ENCODE data around the gene NPIPA5.

DNA sequence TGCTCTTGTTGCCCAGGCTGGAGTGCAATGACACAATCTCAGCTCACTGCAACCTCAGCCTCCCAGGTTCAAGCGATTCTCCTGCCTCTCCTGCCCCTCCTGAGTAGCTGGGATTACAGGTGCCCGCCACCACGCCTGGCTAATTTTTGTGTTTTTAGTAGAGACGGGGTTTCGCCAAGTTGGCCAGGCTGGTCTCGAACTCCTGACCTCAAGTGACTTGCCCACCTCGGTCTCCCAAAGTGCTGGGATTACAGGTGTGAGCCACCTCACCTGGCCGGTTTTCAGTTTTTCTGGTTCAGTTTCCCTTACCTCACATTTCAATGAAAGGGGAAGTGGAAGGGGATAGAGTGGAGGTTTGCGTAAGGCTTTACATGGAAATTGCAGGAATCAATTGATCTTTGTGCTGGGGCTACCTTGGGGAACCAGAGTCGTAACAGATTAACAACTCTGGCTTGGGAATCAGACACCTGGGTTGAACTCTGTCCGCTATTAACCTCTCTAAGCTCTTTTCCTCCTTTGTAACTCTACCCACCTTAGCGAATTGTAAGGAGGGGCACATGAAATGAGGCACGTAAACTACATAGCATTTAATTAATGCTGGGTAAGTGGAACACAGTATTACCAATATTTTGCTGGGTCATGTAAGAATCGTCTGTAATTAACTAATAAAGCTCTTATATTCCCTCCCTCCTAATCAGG lies 20.7 kb upstream of the NPIPA5 start:
- TF ChIP-seq SP1 (IDR thresholded peaks at IDR 0.05) (no peak), CTBP1 (IDR thresholded peaks at IDR 0.05; ENCODE audit: borderline replicate concordance) (no peak), TARDBP (IDR thresholded peaks at IDR 0.05) (no peak), FOXM1 (IDR thresholded peaks at IDR 0.05; ENCODE audit: borderline replicate concordance) (no peak), NFRKB (IDR thresholded peaks at IDR 0.05) (no peak), FOXA1 (IDR thresholded peaks at IDR 0.05) (no peak)

Data from HEK293T (cell line).